ENCODE measurements around the gene ZAP70. TPM values are rescaled to one million over a fixed set of nuclear protein-coding genes. Genes with fewer than 3 reads are reported as not detected.

Gene ZAP70
- total RNA-seq, 2 donors from 2014 or later = 0.86 to 1.4 TPM

GRCh38 chr2:97752342-97753334 is 39.3 kb downstream of the ZAP70 start:
- Histone ChIP-seq H3K27me3 (no peaks in the 10 kb centered on the region), H3K4me3 (no peak overlapping the region), H3K4me1 (peaks cover 0 to 14% of the 10 kb centered on the region in 2 donors), H3K9me3 (no peaks in the 10 kb centered on the region), H3K27ac (peak overlapping the region; percentile 55 to 60), H3K36me3 (peaks cover 16% of the 10 kb centered on the region)
- TF ChIP-seq CTCF (IDR thresholded peaks at IDR 0.05) = no peak
- DNase-seq (ENCODE audit: low spot score) = no peak

- no peak for DNase-seq (ENCODE audit: low spot score)
- Histone ChIP-seq H3K36me3 (peaks cover 36% of the 10 kb centered on the region), H3K4me1 (peaks cover 0 to 5% of the 10 kb centered on the region in 2 donors), H3K27me3 (no peaks in the 10 kb centered on the region), H3K27ac (peak overlapping the region in 1 of 2 donors; percentile 52), H3K4me3 (no peak overlapping the region), H3K9me3 (no peaks in the 10 kb centered on the region)
- TF ChIP-seq CTCF (IDR thresholded peaks at IDR 0.05) = no peak
These were observed 41.4 kb downstream of the ZAP70 start for GRCh38 chr2:97754690-97755346.

GRCh38 chr2:97755491-97755890 is 42.1 kb downstream of the ZAP70 start:
- H3K27me3 ChIP-seq = no peaks in the 10 kb centered on the region
- H3K36me3 ChIP-seq = peaks cover 43% of the 10 kb centered on the region
- H3K4me3 ChIP-seq = no peak overlapping the region
- no peak for DNase-seq (ENCODE audit: low spot score)
- no peaks in the 10 kb centered on the region for H3K9me3 ChIP-seq
- H3K4me1 ChIP-seq = peaks cover 0 to 5% of the 10 kb centered on the region in 2 donors
- H3K27ac ChIP-seq = peak overlapping the region in 1 of 2 donors; percentile 52
- TF ChIP-seq CTCF (IDR thresholded peaks at IDR 0.05) = no peak

- TF ChIP-seq CTCF (IDR thresholded peaks at IDR 0.05) = no peak
- no peaks in the 10 kb centered on the region for H3K9me3 ChIP-seq
- H3K4me1 ChIP-seq = peaks cover 0 to 5% of the 10 kb centered on the region in 2 donors
- DNase-seq (ENCODE audit: low spot score) = no peak
- H3K27ac ChIP-seq = no peak overlapping the region
- H3K4me3 ChIP-seq = no peak overlapping the region
- peaks cover 56% of the 10 kb centered on the region for H3K36me3 ChIP-seq
- H3K27me3 ChIP-seq = no peaks in the 10 kb centered on the region
These were observed 43.7 kb downstream of the ZAP70 start for GRCh38 chr2:97757062-97757461.

- H3K27me3 ChIP-seq = no peaks in the 10 kb centered on the region
- no peaks in the 10 kb centered on the region for H3K9me3 ChIP-seq
- peaks cover 68% of the 10 kb centered on the region for H3K36me3 ChIP-seq
- no peak overlapping the region for H3K4me3 ChIP-seq
- peak overlapping the region in 1 of 2 donors; percentile 1 for H3K27ac ChIP-seq
- TF ChIP-seq CTCF (IDR thresholded peaks at IDR 0.05) = no peak
- no peaks in the 10 kb centered on the region for H3K4me1 ChIP-seq
- DNase-seq (ENCODE audit: low spot score) = no peak
These were observed 44.8 kb downstream of the ZAP70 start for GRCh38 chr2:97758131-97758705.

Measured in right atrium auricular region (tissue), 2 donors.